KOPT-K1 (cell line): Measurements from ENCODE around the gene CHD1L.

Source experiments
- H3K27ac ChIP-seq: fragments of 200-600 bp; sonication (generic); 2 replicates; pipeline ENCODE4 v1.5.1; 2016; ENCODE audit warnings: antibody characterized with exemption, mild to moderate bottlenecking, low read depth, low read length; ENCODE audit not compliant: poor library complexity, severe bottlenecking
- H3K36me3 ChIP-seq: fragments of 200-600 bp; sonication (generic); 2 replicates; pipeline ENCODE4 v1.5.1; 2017; ENCODE audit warnings: antibody characterized with exemption, mild to moderate bottlenecking, low read length, moderate library complexity; ENCODE audit not compliant: insufficient read depth
- H3K9me3 ChIP-seq: fragments of 200-600 bp; sonication (generic); 2 replicates; pipeline ENCODE4 v1.5.1; 2017; ENCODE audit warnings: antibody characterized with exemption, low read length, mild to moderate bottlenecking; ENCODE audit not compliant: insufficient read depth, poor library complexity, severe bottlenecking

Gene CHD1L

DNA sequence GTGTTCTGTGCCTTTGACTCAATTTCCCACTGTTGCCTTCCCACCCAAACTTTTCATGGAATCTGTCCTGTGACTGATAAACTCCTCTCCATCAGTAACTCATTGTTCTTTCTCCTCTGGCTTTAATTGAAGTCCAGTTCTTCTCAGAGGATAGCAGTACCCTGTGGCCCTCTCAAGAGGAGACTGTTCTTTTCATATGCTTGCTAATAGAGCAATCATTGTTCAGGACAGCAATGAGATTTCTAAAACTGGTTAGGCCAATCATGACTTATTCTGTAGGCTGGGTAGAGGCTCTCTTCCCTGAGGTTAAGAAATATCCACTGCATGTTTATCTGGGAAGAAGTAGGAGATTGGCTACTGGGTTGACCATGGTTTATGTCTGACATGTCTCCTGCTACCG, 98.8 kb downstream of the CHD1L start:
- Histone ChIP-seq H3K36me3 (no peaks in the 10 kb centered on the region), H3K9me3 (no peaks in the 10 kb centered on the region), H3K27ac (no peak overlapping the region)
